WTC11 (cell line): ENCODE results near the gene WFDC2. TPM values are rescaled to one million over a fixed set of nuclear protein-coding genes. Genes with fewer than 3 reads are reported as not detected.

Experiments used
- ATAC-seq: fragments of 200-7000 bp; cut with Tn5 transposase; 2 replicates; pipeline ENCODE4 v1.10.0; 2021; ENCODE audit warnings: mild to moderate bottlenecking, moderate library complexity
- CTCF ChIA-PET: fragments of 300-600 bp; sonication (Branson Sonifier 250); formaldehyde crosslinking; loops from one replicate; lab custom pipeline; 2021; ENCODE audit warnings: antibody characterized with exemption; lab: Charles Lee
- POLR2A ChIA-PET: fragments of 350-600 bp; sonication (Branson Sonifier 250); formaldehyde crosslinking; loops from one replicate; lab custom pipeline; 2021; ENCODE audit warnings: antibody characterized with exemption; lab: Charles Lee
- DNase-seq: peaks from one replicate; pipeline ENCODE4 v3.0.0; 2021; ENCODE audit warnings: low spot score
- H3K27ac Mint-ChIP-seq: 2 replicates; pipeline ENCODE4 v1.8.0; 2021; ENCODE audit warnings: mixed read lengths
- H3K27me3 Mint-ChIP-seq: 2 replicates; pipeline ENCODE4 v1.8.0; 2021; ENCODE audit warnings: low read depth, mild to moderate bottlenecking, moderate library complexity, mixed read lengths
- H3K36me3 Mint-ChIP-seq: 2 replicates; pipeline ENCODE4 v1.8.0; 2021; ENCODE audit warnings: mixed read lengths
- H3K4me1 Mint-ChIP-seq: 2 replicates; pipeline ENCODE4 v1.8.0; 2022; ENCODE audit warnings: mixed read lengths
- H3K4me3 Mint-ChIP-seq: 2 replicates; pipeline ENCODE4 v1.8.0; 2021; ENCODE audit warnings: mild to moderate bottlenecking, moderate library complexity, mixed read lengths
- H3K9me3 Mint-ChIP-seq: 2 replicates; pipeline ENCODE4 v1.8.0; 2021; ENCODE audit warnings: mixed read lengths
- CREM ChIP-seq: sonication (generic); formaldehyde crosslinking; IDR thresholded peaks from 2 replicates; pipeline ENCODE4 v1.8.1; 2022; ENCODE audit warnings: mild to moderate bottlenecking, missing genetic modification reagents, moderate library complexity
- EMX1 ChIP-seq: fragments of 250-450 bp; sonication (Bioruptor Pico); IDR thresholded peaks from 2 replicates; pipeline ENCODE4 v1.8.0; 2021; ENCODE audit warnings: mild to moderate bottlenecking
- IRF2 ChIP-seq: sonication (generic); formaldehyde crosslinking; IDR thresholded peaks from 2 replicates; pipeline ENCODE4 v1.8.0; 2022; ENCODE audit warnings: low read depth, missing genetic modification reagents, borderline replicate concordance
- MYBL2 ChIP-seq: sonication (generic); formaldehyde crosslinking; IDR thresholded peaks from 2 replicates; pipeline ENCODE4 v1.8.1; 2023; ENCODE audit warnings: mild to moderate bottlenecking, moderate library complexity, missing genetic modification reagents
- NFYB ChIP-seq: sonication (generic); formaldehyde crosslinking; conservative IDR thresholded peaks from 2 replicates; pipeline ENCODE4 v1.8.0; 2022; ENCODE audit warnings: low read depth, missing genetic modification reagents
- NR3C1 ChIP-seq: sonication (generic); formaldehyde crosslinking; conservative IDR thresholded peaks from 2 replicates; pipeline ENCODE4 v1.8.1; 2023; ENCODE audit warnings: low read depth, mild to moderate bottlenecking, missing genetic modification reagents
- SMAD3 ChIP-seq: sonication (generic); formaldehyde crosslinking; IDR thresholded peaks from 2 replicates; pipeline ENCODE4 v1.8.0; 2022; ENCODE audit warnings: missing genetic modification reagents, mild to moderate bottlenecking, borderline replicate concordance
- SOX15 ChIP-seq: fragments of 250-450 bp; sonication (Bioruptor Pico); IDR thresholded peaks from 2 replicates; pipeline ENCODE4 v1.9.0; 2021; ENCODE audit warnings: mild to moderate bottlenecking
- STAT6 ChIP-seq: sonication (generic); formaldehyde crosslinking; conservative IDR thresholded peaks from 2 replicates; pipeline ENCODE4 v1.8.1; 2023; ENCODE audit warnings: mild to moderate bottlenecking, low read depth, missing genetic modification reagents, moderate library complexity
- TCF7 ChIP-seq: sonication (generic); formaldehyde crosslinking; IDR thresholded peaks from 2 replicates; pipeline ENCODE4 v1.8.0; 2022; ENCODE audit warnings: mild to moderate bottlenecking, low read depth, missing genetic modification reagents, moderate library complexity
- TEAD1 ChIP-seq: sonication (generic); formaldehyde crosslinking; IDR thresholded peaks from 2 replicates; pipeline ENCODE4 v1.8.0; 2022; ENCODE audit warnings: mild to moderate bottlenecking, missing genetic modification reagents
- ZNF317 ChIP-seq: sonication (generic); formaldehyde crosslinking; IDR thresholded peaks from 2 replicates; pipeline ENCODE4 v1.8.1; 2023; ENCODE audit warnings: low read depth, mild to moderate bottlenecking, moderate library complexity, missing genetic modification reagents, borderline replicate concordance
- ZNF416 ChIP-seq: fragments of 250-450 bp; sonication (Bioruptor Pico); IDR thresholded peaks from 2 replicates; pipeline ENCODE4 v1.9.0; 2021; ENCODE audit warnings: mild to moderate bottlenecking, inconsistent platforms
- total RNA-seq: library from RNA; stranded (reverse); gene quantifications from 3 replicates; pipeline ENCODE4 v1.2.3, GENCODE V29; 2021
- TF ChIP-seq, protein P1 (sequence below): fragments of 250-450 bp; sonication (Bioruptor Pico); IDR thresholded peaks from 2 replicates; pipeline ENCODE4 v1.9.0; 2021; ENCODE audit warnings: mild to moderate bottlenecking, borderline replicate concordance
- TF ChIP-seq, protein P2 (sequence below): sonication (generic); formaldehyde crosslinking; IDR thresholded peaks from 2 replicates; pipeline ENCODE4 v1.8.0; 2022; ENCODE audit warnings: mild to moderate bottlenecking, missing genetic modification reagents
- TF ChIP-seq, protein P3 (sequence below): sonication (generic); formaldehyde crosslinking; IDR thresholded peaks from 2 replicates; pipeline ENCODE4 v1.8.1; 2022; ENCODE audit warnings: missing genetic modification reagents, borderline replicate concordance
- TF ChIP-seq, protein P4 (sequence below): sonication (generic); formaldehyde crosslinking; IDR thresholded peaks from 2 replicates; pipeline ENCODE4 v1.8.1; 2023; ENCODE audit warnings: mild to moderate bottlenecking, missing genetic modification reagents, borderline replicate concordance

Gene WFDC2
- total RNA-seq, 1 experiment from 2014 or later = 76.4 TPM

GRCh38 chr20:45496166-45496565 is 26.6 kb downstream of the WFDC2 start (continued):
- TF ChIP-seq, protein P1, sequence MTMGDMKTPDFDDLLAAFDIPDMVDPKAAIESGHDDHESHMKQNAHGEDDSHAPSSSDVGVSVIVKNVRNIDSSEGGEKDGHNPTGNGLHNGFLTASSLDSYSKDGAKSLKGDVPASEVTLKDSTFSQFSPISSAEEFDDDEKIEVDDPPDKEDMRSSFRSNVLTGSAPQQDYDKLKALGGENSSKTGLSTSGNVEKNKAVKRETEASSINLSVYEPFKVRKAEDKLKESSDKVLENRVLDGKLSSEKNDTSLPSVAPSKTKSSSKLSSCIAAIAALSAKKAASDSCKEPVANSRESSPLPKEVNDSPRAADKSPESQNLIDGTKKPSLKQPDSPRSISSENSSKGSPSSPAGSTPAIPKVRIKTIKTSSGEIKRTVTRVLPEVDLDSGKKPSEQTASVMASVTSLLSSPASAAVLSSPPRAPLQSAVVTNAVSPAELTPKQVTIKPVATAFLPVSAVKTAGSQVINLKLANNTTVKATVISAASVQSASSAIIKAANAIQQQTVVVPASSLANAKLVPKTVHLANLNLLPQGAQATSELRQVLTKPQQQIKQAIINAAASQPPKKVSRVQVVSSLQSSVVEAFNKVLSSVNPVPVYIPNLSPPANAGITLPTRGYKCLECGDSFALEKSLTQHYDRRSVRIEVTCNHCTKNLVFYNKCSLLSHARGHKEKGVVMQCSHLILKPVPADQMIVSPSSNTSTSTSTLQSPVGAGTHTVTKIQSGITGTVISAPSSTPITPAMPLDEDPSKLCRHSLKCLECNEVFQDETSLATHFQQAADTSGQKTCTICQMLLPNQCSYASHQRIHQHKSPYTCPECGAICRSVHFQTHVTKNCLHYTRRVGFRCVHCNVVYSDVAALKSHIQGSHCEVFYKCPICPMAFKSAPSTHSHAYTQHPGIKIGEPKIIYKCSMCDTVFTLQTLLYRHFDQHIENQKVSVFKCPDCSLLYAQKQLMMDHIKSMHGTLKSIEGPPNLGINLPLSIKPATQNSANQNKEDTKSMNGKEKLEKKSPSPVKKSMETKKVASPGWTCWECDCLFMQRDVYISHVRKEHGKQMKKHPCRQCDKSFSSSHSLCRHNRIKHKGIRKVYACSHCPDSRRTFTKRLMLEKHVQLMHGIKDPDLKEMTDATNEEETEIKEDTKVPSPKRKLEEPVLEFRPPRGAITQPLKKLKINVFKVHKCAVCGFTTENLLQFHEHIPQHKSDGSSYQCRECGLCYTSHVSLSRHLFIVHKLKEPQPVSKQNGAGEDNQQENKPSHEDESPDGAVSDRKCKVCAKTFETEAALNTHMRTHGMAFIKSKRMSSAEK (CRISPR knock-in tag) = no peak
- TF ChIP-seq IRF2 = no peak
- TF ChIP-seq, protein P2, sequence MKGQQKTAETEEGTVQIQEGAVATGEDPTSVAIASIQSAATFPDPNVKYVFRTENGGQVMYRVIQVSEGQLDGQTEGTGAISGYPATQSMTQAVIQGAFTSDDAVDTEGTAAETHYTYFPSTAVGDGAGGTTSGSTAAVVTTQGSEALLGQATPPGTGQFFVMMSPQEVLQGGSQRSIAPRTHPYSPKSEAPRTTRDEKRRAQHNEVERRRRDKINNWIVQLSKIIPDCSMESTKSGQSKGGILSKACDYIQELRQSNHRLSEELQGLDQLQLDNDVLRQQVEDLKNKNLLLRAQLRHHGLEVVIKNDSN = no peak

- Mint-ChIP-seq H3K9me3 (no peaks in the 10 kb centered on the region), H3K27me3 (no peaks in the 10 kb centered on the region)
- no peak for DNase-seq
- peak; percentile 59 for ATAC-seq
- POLR2A ChIA-PET = no interaction called here
- no peak for TF ChIP-seq SMAD3 (CRISPR knock-in tag)
- TF ChIP-seq NR3C1 (CRISPR knock-in tag) = no peak
- TF ChIP-seq ZNF416 (CRISPR knock-in tag) = no peak
- TF ChIP-seq, all 79 proteins: peak for 0
- 0 out of 2 replicates have a peak, but pooled peaks cover 4% of the 10 kb centered on the region for H3K4me1 Mint-ChIP-seq
- no peak overlapping the region for H3K27ac Mint-ChIP-seq
- H3K4me3 Mint-ChIP-seq = no peak overlapping the region
- CTCF ChIA-PET = interaction anchor here (0.5 to 5.2 kb wide), 14 partner anchors 11 to 905 kb away, joined by 3 to 34 read pairs (median 4); partner anchors contain the start of genes WFDC10A and WFDC6
- no peaks in the 10 kb centered on the region for H3K36me3 Mint-ChIP-seq
Measured at GRCh38 chr20:45497971-45498494, 28.5 kb downstream of the WFDC2 start.

DNA sequence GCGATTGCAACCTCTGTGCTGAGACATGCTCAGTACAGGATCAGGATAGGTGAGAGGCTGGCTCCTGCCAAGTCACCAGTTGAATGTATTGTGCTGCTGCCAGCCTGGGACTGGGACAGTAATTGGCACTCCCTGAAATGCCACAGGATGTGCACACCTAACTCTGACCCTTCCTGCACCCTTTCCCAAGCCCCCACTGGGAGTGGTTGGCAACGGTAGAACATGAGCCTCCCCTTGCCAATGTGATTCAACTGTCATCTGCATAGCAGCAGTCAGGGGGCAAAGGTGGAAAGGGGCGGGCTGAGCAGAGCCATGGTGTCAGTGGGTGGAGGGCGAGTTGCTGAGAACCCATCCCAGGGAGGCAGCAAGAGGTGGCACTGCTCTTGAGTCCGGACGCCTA is 30.5 kb downstream of the WFDC2 start:
- Mint-ChIP-seq H3K27ac (no peak overlapping the region), H3K4me1 (0 out of 2 replicates have a peak, but pooled peaks cover 4% of the 10 kb centered on the region), H3K36me3 (no peaks in the 10 kb centered on the region), H3K27me3 (no peaks in the 10 kb centered on the region), H3K9me3 (no peaks in the 10 kb centered on the region), H3K4me3 (no peak overlapping the region)
- no peak for ATAC-seq
- POLR2A ChIA-PET = no interaction called here
- CTCF ChIA-PET = interaction anchor here (1.9 to 5.2 kb wide), 3 partner anchors 13 to 271 kb away, joined by 4 to 34 read pairs (median 21); partner anchors contain the start of gene WFDC10A
- DNase-seq = no peak
- TF ChIP-seq CREM (CRISPR knock-in tag) (no peak), STAT6 (no peak), ZNF317 (CRISPR knock-in tag) (no peak)
- TF ChIP-seq, all 79 proteins: peak for 0

DNA sequence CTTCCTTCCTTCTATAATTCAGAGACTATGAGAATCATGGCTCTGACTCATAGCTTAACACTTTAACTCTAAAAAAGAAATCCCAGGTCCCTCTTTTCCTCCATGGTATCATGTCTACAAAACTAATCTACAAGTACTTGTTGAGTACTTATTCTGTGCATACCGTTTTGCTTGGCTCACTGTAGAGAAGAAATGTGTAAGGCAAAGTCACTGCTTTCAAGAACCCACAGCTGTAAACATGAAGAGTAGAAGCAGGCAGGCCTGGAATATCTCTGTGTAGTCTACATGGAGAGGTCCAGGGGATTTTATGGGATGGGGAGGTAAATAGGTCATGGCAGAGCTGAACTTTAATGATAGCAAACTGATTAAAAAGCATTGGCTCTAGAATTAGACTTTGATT is 32.0 kb downstream of the WFDC2 start:
- Mint-ChIP-seq H3K9me3 (no peaks in the 10 kb centered on the region), H3K27ac (no peak overlapping the region), H3K27me3 (no peaks in the 10 kb centered on the region), H3K4me1 (0 out of 2 replicates have a peak, but pooled peaks cover 4% of the 10 kb centered on the region), H3K36me3 (no peaks in the 10 kb centered on the region), H3K4me3 (no peak overlapping the region)
- POLR2A ChIA-PET = no interaction called here
- DNase-seq (no peak), ATAC-seq (no peak)
- CTCF ChIA-PET = interaction anchor here (1.0 to 1.4 kb wide), 4 partner anchors 37 to 208 kb away, joined by 3 to 4 read pairs (median 3); partner anchors contain the start of gene WFDC6
- TF ChIP-seq, protein P3, sequence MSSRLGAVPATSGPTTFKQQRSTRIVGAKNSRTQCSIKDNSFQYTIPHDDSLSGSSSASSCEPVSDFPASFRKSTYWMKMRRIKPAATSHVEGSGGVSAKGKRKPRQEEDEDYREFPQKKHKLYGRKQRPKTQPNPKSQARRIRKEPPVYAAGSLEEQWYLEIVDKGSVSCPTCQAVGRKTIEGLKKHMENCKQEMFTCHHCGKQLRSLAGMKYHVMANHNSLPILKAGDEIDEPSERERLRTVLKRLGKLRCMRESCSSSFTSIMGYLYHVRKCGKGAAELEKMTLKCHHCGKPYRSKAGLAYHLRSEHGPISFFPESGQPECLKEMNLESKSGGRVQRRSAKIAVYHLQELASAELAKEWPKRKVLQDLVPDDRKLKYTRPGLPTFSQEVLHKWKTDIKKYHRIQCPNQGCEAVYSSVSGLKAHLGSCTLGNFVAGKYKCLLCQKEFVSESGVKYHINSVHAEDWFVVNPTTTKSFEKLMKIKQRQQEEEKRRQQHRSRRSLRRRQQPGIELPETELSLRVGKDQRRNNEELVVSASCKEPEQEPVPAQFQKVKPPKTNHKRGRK (CRISPR knock-in tag) = no peak
- TF ChIP-seq TEAD1 (no peak), NFYB (CRISPR knock-in tag) (no peak), MYBL2 (CRISPR knock-in tag) (no peak), EMX1 (CRISPR knock-in tag) (no peak), TCF7 (no peak), SOX15 (CRISPR knock-in tag) (no peak)
- TF ChIP-seq, protein P4, sequence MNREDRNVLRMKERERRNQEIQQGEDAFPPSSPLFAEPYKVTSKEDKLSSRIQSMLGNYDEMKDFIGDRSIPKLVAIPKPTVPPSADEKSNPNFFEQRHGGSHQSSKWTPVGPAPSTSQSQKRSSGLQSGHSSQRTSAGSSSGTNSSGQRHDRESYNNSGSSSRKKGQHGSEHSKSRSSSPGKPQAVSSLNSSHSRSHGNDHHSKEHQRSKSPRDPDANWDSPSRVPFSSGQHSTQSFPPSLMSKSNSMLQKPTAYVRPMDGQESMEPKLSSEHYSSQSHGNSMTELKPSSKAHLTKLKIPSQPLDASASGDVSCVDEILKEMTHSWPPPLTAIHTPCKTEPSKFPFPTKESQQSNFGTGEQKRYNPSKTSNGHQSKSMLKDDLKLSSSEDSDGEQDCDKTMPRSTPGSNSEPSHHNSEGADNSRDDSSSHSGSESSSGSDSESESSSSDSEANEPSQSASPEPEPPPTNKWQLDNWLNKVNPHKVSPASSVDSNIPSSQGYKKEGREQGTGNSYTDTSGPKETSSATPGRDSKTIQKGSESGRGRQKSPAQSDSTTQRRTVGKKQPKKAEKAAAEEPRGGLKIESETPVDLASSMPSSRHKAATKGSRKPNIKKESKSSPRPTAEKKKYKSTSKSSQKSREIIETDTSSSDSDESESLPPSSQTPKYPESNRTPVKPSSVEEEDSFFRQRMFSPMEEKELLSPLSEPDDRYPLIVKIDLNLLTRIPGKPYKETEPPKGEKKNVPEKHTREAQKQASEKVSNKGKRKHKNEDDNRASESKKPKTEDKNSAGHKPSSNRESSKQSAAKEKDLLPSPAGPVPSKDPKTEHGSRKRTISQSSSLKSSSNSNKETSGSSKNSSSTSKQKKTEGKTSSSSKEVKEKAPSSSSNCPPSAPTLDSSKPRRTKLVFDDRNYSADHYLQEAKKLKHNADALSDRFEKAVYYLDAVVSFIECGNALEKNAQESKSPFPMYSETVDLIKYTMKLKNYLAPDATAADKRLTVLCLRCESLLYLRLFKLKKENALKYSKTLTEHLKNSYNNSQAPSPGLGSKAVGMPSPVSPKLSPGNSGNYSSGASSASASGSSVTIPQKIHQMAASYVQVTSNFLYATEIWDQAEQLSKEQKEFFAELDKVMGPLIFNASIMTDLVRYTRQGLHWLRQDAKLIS (CRISPR knock-in tag) = no peak
